Stimulated activated CD4-positive, alpha-beta T cell treated with anti-CD3 and anti-CD28 coated beads, Interleukin-15, amount 100 ng/mL, for 48 hours (primary cell): ENCODE measurements around the gene ANP32A.

Source experiments
- DNase-seq, 2 donors: peaks; one replicate each; pipeline ENCODE4 v3.0.0-alpha.2; 2020; ENCODE audit warnings: low read depth in 2 of 2

Gene ANP32A

DNA sequence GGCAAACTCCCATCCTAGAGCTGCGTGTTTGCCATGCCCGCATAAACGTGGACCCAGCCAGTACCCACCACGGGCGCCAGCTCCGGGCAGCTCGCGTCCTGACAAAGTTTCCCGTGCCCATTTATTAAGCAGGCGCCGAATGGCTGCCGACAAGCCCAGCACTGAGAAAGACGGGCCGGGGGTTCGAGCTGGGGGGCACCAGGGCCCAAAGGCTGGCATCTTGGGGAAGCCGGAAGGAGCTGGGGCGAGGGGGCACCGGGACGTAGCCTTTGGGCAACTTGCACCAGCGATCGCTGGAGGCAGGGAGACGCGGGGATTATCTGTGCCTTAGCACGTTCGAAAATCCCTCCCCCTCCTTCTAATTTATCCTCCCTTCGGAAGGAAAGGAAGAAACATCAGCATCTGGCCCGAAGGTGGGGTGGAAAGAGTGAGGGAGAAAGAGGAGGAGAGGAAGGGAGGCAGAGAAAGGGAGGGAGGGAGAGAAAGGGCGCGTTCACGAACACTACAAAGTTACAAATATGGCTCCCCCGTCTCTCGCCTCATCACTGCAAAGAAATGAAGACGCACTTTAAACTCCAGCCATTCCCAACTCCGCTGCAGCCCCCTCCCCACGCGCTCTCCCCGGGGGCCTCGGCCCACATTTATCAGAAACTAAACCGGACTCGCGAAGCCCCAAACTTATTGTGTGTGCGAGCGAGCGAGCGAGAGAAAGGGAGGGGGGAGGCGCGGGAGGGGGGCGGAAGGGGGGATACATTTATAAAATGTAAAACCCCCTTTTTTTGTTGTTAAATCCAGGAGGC is 1.0 kb downstream of the ANP32A start:
- DNase-seq = peak in 1 of 2 donors; percentile 16

DNA sequence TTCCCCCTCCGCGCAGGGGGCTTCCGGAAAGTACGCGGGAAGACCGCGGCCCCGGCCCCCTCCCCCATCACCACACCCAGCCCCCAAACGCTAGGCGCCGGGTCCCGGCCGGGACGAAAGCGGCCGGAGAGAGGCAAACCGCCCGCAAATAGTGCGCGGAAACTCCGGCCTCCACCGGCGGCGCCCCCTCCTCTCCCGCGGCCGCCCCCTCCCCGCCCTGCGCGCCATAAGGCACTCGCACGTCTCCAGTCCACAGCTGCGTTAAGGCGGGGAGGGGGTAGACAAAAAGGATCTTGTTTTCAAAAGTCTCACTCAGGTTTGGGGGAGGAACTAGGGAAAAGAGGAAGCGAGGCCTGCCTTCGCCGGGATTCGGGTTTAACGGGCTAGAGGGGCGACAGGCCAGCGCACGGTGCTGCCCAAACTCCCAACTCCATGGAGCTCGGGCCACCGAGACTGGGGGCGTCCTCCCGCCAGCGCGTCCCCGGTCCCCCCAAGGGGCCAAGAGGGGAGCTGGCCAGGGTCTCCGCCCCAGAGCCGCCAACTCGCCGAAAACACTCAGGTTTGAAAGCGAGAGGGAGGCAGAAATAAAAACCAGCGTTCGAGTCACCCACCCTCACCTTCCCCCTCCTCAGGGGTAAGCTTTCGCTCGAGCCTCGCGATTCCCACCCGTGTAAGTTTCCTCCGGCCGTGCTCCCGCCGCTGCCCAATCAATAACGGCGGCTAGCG is 1.8 kb downstream of the ANP32A start:
- no peak for DNase-seq

DNA sequence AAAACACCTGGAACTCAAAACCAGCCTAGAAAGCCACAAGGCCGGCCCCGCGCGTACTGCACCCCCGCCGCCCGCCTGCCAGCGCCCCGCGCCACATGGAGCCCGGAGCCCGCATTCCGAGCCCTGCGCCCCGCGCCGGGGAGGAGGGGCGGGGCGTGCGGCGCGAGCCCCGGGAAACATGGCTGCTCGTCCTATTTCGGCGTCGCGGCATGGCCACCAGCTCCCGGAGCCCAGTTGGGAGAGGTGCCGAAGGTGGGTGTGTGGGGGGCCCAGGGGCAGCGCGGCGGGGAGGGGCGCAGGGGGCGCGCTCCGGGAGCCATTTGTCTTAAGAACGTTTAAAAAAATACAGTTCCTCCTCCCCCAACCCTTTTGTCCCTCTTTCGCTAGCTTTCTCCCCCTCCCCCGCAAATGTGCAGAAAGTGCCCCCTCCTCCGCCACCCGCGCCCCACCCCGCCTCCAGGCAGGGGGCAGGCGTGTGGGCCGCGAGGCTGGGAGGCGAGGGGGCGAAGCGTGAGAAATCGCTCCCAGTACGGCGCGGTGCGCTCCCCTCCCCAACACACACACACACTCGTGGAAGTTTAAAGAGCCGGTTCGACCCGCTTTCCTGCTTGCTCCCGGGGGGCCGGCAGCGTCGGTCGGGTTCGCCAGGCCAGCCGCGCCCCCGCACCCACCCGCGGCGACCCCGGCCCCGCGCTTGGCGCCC is 2.5 kb downstream of the ANP32A start:
- peak; percentile 49 to 59 for DNase-seq

DNA sequence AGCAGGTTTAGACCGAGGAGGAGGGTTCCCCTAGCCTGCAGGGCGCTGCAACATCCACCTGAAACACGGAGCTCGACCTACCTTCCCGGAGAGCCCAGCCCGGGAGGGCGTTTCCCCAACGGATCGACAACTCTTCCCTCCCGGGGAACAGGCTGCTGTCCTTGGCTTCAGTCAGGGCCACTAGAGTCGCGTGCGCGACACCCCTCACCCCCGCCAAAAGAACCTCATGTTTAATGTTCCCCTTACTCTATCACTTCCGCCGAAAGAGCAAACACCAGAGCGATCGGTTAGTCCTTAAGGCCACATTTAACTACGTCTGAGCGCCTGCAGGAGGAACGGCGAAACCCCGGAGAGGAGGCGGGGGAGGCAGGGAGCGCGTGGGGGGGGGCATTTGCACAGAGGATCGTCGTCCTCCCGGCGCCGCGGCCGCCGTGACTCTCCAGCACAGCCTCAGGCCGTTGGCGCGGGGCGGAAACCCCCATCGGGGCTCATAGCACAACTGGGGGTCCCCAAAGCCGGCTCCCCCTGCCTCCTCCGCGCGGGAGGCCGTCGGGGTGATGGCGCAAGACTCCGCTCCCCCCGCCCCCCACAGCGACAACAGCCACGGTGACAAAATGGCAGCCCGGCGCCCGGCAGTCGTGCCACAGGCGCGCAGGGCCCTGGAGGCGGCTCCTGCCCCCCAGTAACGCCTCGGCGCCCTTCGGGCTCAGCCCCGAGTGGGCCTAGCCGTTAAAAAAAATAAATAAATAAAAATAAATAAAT is 3.2 kb downstream of the ANP32A start:
- DNase-seq = peak; percentile 55 to 61

DNA sequence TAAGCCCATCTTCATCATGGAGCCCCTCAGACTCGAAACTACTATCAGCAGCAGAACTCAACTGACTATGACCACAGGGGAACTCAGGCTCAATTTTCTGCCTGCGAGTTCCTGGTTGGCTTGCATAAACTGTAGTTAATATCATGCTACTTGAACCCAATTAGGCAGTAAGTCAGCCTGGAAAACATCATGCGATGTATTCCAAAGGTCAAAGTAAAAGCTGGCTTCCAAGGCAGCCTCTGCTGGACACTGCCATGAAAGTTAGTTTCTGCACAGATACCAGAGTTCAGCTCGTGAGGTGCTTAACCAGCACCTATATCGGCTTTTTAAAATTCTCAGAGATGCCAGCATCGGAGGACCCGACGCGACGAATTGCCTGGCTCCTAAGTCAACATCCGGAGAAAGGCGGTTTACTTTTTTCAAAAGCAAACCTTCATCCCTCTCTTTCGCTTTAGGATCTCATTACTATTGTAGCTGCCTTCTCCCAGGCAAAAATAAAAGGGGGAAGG is 3.8 kb downstream of the ANP32A start:
- DNase-seq = no peak

DNA sequence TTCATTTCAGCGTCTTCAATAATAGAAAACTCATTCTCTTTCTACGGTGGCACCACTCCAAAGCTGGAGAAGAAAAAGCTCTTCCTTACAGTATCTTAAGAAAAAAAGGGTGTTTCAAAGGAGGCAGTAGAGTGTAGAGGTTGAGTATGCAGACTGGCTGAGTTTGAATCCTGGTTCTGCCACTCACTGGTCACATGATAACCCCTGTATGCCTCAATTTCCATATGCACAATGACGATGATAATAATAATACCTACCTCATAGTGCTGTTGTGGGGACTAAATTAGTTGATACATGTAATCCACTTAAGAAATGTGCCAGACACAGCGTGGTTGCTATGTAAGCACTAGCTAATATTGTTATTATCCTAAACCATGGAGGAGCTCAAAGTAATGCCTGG is 4.5 kb downstream of the ANP32A start:
- no peak for DNase-seq

DNA sequence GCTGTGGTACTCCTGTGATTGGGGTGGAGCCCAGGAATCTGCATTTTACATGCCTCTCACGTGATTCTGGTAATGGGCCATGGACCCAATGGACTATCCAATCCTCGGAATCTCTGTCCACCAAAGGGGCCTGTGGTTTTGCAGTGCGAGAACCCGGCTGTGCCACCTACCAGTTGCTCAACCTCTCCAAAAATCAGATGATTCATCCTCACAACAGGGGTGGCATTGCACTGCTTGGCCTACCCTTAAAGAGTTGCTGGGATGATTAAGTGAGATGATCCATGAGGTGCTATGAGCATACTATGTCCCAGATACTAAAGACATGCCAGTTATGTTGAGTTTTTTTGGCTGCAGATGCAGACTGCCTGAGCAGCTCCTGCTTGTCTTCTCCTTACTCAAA is 5.1 kb downstream of the ANP32A start:
- no peak for DNase-seq

DNA sequence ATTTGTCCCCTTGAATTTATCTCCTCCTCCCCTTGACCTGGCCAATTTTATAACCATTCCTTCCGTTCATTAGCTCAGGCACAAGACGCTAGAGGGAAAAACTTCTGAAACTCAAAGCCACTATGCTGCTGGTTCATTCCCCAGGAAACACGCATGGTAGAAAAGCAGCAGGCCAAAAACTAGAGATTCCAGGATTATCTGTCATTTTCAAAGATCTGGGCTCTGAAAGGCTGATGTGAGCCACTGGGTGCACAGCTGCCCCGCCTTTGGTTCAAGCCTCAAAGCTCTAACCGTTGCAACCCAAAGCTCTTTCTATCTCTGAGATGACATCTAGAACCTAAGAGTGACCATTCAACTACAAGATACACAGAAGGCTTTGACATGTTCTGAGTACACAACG is 6.1 kb downstream of the ANP32A start:
- no peak for DNase-seq

DNA sequence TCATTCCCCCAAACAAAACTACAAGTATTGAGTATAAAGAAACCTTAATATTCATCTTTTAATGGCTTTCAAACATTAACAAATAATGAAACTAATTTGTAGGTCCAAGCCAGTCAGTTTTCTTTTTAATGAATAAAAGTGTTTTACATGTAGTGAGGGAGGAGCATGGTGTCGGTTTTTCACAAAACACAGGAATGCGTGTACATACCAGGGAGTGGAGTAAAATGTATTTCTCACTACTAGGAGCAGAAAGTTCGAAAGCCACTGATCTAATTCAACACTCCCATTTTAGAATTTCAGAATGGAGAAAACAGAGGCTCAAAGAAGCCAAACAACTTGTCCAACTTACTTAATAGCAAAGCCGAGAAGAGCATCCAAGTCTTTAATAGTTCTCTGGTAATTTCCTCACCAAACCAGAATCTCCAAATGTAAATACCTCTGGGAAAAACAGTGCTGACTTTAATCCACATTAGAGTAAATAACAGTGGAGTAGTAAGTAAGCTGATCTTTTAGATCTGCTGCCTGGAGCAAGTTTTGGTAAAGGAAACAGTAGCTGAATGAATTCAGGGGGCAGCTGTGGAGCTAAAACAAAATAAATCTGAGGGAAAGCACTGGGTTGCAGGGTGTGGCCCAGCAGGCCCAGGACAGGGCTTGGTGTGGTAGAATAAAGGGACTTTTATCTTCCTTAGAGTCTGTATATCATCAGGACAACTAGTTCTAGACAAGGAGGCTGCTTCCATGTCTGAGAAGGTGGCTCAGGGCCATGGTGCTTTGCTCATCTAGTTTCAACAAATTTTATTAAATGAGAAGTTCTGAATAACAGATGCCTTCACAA is 7.9 kb downstream of the ANP32A start:
- no peak for DNase-seq

DNA sequence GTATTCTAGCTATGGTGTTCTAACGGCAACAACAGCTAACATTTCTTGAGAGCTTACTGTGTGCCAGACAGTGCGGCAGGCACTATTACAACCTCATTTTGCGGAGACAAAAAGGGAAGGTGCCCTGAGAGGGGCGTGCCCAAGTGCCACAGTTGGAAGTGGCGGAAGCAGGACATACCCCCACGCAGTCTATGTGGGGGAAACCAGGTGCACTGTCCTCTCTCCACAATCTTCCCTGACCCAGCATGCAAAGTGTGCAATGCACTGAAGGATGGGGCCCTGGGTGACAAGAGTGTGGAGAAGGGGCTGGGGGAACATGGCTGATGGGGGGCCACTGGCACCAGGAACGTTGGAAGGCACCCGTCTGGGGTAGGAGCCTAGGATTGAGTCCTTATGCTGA is 8.6 kb downstream of the ANP32A start:
- DNase-seq = no peak

DNA sequence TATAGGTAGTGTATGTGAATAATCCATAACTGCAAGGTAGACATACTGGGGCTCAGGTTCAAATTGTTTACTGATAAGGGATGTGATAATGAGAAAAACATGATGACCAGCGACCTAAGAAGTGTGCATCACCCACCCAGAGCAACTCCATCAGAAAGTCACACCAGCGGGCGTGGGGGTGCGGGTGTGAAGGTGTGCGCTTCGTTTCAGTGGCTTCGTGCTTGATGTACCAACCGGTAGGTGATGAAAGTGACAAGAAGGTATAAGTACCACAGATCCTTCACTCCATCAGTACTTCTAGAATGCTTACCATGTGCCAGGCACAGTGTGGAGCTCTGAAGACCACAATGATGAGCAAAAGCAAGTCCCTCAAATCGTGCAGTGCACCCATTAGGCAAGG is 11.2 kb downstream of the ANP32A start:
- DNase-seq = no peak

DNA sequence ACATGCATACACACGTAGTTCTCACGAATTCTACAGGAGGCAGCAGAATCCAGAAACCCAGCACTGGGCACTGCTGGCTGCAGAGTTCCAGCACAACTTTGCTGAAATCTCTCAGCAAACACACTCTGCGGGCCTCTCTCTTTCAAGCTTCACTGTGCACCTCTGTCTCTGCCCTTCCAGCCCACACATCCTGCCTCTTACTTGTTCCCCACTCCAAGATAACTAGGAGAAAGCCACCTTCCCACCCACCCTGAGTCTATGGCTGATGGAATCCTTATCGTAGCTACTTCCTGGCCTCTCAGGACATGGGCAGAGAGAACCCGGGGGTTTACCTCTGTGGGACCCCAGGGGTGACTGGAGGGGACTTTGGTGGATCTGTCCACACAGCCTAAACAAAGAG is 11.9 kb downstream of the ANP32A start:
- DNase-seq = no peak

DNA sequence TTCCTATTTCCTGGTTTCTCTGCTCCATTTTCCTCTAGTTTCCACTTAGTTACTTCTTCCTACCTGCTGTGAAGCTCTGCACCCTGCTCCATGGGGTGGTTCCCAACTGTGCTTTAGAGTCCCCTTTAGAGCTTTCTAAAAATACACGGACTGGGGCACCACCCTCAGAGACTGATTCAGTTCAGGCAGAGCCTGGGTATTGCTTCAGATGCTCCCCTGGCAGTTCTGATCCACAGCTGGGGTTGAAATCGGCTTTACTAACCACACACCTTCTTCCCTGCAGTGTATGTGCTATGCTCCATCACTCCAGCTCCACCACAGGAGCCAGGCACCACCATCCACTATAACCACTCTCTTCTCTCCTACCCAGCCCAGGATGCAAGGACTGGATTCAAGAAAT is 12.6 kb downstream of the ANP32A start:
- no peak for DNase-seq

DNA sequence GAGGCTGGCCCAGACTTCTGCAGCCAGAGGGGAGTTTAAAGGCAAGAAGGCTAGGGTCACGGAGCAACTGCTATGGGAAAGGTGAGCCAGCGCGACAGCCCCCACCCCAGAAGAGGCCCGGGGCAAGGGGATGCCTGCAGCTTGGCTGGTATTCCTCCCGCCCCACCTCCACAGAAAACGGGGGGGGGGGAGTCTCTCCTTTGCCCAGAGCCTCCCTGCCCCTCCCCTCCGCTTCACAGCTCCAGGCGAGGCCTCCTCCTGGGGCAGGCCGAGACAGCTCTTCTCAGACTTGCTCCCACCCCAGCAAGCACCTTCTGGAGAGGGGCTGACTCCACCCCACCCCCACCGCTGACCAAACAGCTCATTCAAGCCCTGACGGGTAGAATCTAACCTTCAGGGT is 13.4 kb downstream of the ANP32A start:
- DNase-seq = no peak

DNA sequence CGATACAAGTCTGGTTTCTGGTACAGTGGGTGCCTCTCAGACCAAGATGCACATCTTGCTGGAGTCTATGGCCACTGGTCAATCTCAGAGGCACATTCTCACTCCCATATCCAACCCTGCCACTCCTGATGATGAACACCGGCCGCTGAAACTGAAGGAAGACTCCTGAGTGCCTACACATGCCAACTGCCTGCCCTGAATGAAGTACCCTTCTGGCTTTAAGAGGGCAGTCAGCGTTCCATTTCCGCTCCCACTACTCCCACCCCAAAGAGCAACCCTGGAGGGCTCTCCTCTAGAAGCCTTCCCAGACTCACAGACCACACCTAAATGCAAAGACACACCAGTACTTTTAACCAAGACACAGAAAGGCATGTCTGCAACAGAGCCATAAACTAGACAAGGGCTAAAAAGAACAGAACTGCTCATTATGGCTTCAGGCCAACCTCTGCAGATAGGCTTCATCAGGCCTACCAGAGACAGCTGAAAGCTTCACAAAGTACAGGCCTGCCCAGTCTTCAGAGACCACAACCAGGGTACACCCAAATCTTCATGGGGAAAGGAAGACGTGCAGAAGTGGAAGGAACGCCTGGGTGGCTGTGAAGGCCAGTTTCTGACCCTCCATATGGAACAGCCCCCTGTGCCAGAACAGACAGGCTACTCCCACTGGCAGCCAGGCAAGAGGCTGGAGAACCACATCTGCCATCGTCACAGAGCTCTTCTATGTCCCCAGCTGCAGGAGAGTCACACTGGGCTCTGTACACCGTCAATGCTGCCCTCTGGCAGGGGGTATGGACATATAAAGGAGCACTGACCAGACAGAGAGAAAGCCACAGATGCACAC is 14.3 kb downstream of the ANP32A start:
- DNase-seq = no peak

DNA sequence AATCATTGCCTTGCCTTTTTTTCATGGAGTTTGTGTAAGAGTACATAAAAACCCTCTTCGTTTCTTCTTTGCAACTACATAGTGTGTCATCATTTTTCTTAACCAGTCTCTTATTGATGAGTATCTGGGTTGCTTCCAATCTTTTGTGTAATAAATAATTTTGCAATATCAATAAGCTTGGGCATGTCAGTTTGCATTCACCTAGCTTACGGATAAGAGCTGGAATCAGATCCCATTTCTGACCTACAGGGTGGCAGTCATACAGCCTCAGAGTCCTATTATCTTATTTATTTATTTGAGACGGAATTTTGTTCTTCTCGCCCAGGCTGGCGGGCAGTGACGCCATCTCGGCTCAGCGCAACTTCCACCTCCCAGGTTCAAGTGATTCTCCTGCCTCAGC is 18.3 kb downstream of the ANP32A start:
- no peak for DNase-seq

DNA sequence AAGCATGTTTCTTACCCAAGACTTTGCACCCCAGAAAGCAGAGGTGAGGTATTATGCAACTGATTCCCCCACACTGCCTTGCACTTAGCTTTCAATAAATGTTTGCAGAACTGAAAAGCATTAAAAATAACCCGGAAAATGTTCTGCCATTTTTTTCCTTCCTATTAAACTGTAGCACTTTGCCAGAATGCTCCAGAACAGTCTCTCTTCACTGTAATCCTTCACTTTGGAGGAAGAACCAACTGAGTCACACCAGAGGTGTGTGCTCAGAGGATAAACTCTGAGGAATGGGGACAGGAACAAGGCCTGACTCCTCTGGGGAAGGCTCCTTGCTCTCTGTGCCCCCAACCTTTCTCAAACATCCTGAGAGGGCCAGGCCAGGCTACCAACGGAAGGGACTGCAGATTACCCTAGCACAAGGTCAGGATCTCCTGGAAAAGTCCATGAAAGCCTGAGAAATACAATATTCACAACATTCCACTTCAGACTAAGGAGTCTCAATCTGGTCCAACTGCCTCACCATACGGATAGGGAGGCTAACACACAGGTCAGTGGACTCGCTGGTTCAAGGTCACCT is 19.0 kb downstream of the ANP32A start:
- DNase-seq = no peak

DNA sequence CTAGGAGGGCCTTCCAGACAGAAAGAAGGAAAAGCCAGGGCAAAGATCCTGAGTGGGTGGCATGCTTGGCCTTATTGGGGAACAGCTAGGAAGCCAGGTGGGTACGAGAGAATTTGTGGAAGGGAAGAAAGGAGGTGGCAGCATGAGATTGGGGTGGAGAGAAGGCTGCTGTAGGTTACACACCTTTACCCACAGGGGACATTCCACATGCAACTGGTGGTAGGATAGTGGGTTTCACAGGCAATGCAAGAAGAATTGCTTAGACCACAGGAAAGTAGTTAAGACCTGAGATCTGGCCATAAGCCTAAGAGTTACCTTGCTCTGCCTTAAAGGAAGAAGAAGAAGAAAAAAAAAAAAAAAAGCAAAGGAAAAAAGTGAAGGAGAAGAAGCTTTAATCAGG is 19.8 kb downstream of the ANP32A start:
- no peak for DNase-seq

DNA sequence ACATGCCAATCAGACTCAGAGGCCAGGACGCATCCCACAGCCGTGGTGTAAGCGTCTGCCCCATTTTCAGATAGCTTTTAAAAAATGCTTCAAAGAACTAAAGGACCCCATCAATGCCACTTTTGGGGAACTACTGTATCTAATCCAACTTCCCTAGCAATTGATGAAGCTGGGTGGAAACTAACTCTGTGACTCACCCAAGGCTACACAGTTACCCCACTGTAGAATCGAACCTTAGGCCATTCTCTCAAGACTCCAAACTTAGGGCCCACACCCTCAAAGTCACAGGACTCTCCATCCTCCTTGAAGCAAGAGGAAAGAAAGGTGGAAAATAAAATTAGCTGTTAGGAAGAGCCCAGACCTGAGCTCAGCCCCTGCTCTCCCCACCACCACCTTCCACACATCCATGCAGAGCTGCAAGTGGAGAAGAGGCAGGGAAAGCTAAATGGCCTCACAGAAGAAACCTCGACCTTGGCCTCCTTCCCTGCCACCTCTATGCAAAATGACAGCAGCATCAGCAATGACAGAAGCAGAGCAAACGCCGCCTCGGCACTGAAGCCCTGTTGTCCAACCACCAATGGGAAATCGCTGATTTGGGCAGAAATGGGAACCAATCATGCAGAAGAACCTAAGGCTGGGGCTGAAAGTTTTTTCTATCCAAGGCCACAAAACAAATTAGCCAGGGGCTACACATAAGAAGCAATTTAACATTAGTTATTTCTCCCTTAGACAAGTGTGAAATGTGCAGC is 22.2 kb downstream of the ANP32A start:
- no peak for DNase-seq
